Right lobe of liver (tissue), 6 donors: ENCODE data around the gene NFAT5. TPM values are rescaled to one million over a fixed set of nuclear protein-coding genes. Genes with fewer than 3 reads are reported as not detected.

Experiments
- ATAC-seq, 4 donors: fragments of 200-7000 bp; cut with Tn5 transposase; one replicate each; pipeline ENCODE4 v1.9.1; 2020; ENCODE audit warnings: mild to moderate bottlenecking in 4 of 4, moderate library complexity in 4 of 4
- DNase-seq, 3 donors: peaks; one replicate each; pipeline ENCODE4 v3.0.0-alpha.2; 2020
- H3K27ac ChIP-seq, 3 donors: fragments of 200-600 bp; one replicate each; pipeline ENCODE4 v1.8.0; 2022
- H3K27me3 ChIP-seq, 2 donors: fragments of 200-600 bp; one replicate each; pipeline ENCODE4 v1.8.0; 2022
- H3K36me3 ChIP-seq, 4 donors: fragments of 200-600 bp; sonication (generic) in 1 of 4; one replicate each; pipeline versions ENCODE4 v1.5.1 to v1.8.0; 2017 to 2022; ENCODE audit warnings: control low read depth in 1 of 4
- H3K4me1 ChIP-seq, 4 donors: fragments of 200-600 bp; sonication (generic) in 1 of 4; one replicate each; pipeline versions ENCODE4 v1.5.1 to v1.8.0; 2017 to 2022; ENCODE audit warnings: control low read depth in 1 of 4
- H3K4me3 ChIP-seq, 3 donors: fragments of 200-600 bp; one replicate each; pipeline ENCODE4 v1.8.0; 2022
- H3K9me3 ChIP-seq, 4 donors: fragments of 200-600 bp; sonication (generic) in 1 of 4; one replicate each; pipeline versions ENCODE4 v1.5.1 to v1.8.0; 2017 to 2022; ENCODE audit warnings: control low read depth in 1 of 4
- CTCF ChIP-seq, 4 donors: fragments of 200-600 bp in 3 of 4; fragments of 450-650 bp in 1 of 4; IDR thresholded peaks; one replicate each; pipeline versions ENCODE4 v1.5.1 to v1.8.0; 2016 to 2022; ENCODE audit warnings: antibody characterized with exemption in 4 of 4, mild to moderate bottlenecking in 2 of 4
- POLR2A ChIP-seq: fragments of 450-650 bp; IDR thresholded peaks from one replicate; pipeline ENCODE4 v1.6.1; 2017; ENCODE audit warnings: antibody characterized with exemption, mild to moderate bottlenecking
- WGBS: methylation state at CpG from one replicate; pipeline ENCODE4 v1.1.6; 2018; ENCODE audit warnings: low coverage, low lambda C conversion rate; ENCODE audit not compliant: insufficient coverage; ENCODE audit errors: missing lambda C conversion rate; 5-methylcytosine and 5-hydroxymethylcytosine counted together
- intact Hi-C, 2 donors: fragments of 100-400 bp; cut with DNase I; formaldehyde crosslinking; loops; one replicate each; pipeline versions ENCODE4 v1.11.2 to v1.14.1; 2022
- total RNA-seq, 6 experiments: library from RNA; depleted of rRNA in 2 of 6; stranded (reverse); fragments of >200 nt in 2 of 6; fragmentation: NEBNext Ultra II Directional in 3 of 6; extraction: Animal tissue kit (Norgen Biotek cat#: 25700) in 3 of 6; gene quantifications; one replicate each; pipeline versions ENCODE4 v1.1.0 to v1.2.4, GENCODE V29; 2016 to 2023
- donor health status: DM: no; HTN: yes; CAD: no.
- donor health status: DM: no; HTN: no; CAD: no.
- donor health status: DM: no; HTN: no; CAD: no.
- donor health status: DM: no; HTN: yes; CAD: no.
- donor health status: DM: no; HTN: yes; CAD: no.

The NFAT5 gene
- total RNA-seq, 6 experiments from 2014 or later, result 10.3 to 19.6 (median 14.8) TPM

- 85% methylated on average over 2 of the region's 4 CpGs for WGBS
- Histone ChIP-seq H3K27ac (no peak overlapping the region), H3K9me3 (no peaks in the 10 kb centered on the region), H3K4me3 (no peak overlapping the region), H3K27me3 (no peaks in the 10 kb centered on the region), H3K36me3 (peaks cover 0 to 70% (median 33%) of the 10 kb centered on the region in 4 donors), H3K4me1 (no peaks in the 10 kb centered on the region)
- DNase-seq, result no peak
- no peak for TF ChIP-seq CTCF (IDR thresholded peaks at IDR 0.05)
- TF ChIP-seq POLR2A, result no peak
- intact Hi-C loops, result no loop called here
- ATAC-seq, result no peak
These were observed 126.5 kb downstream of the NFAT5 start for GRCh38 chr16:69691980-69692911.

GRCh38 chr16:69693916-69694315, 128.2 kb downstream of the NFAT5 start:
- no peaks in the 10 kb centered on the region for H3K9me3 ChIP-seq
- DNase-seq, result no peak
- no peaks in the 10 kb centered on the region for H3K4me1 ChIP-seq
- no peak overlapping the region for H3K27ac ChIP-seq
- no peak for TF ChIP-seq POLR2A
- TF ChIP-seq CTCF (IDR thresholded peaks at IDR 0.05), result no peak
- intact Hi-C loops, result no loop called here
- 92% methylated on average over 2 of the region's 2 CpGs for WGBS
- no peaks in the 10 kb centered on the region for H3K27me3 ChIP-seq
- no peak overlapping the region for H3K4me3 ChIP-seq
- H3K36me3 ChIP-seq, result peaks cover 0 to 76% (median 33%) of the 10 kb centered on the region in 4 donors
- ATAC-seq, result no peak

- 97% methylated on average over 3 of the region's 3 CpGs for WGBS
- DNase-seq, result no peak
- TF ChIP-seq POLR2A, result no peak
- Histone ChIP-seq H3K27me3 (no peaks in the 10 kb centered on the region), H3K36me3 (peaks cover 0 to 50% (median 22%) of the 10 kb centered on the region in 4 donors), H3K9me3 (no peaks in the 10 kb centered on the region), H3K4me1 (no peaks in the 10 kb centered on the region), H3K4me3 (no peak overlapping the region), H3K27ac (no peak overlapping the region)
- no peak for ATAC-seq
- intact Hi-C loops, result no loop called here
These were observed 132.6 kb downstream of the NFAT5 start for GRCh38 chr16:69698404-69698803.

- DNase-seq, result no peak
- H3K27ac ChIP-seq, result no peak overlapping the region
- peaks cover 0 to 39% (median 13%) of the 10 kb centered on the region in 4 donors for H3K36me3 ChIP-seq
- no peaks in the 10 kb centered on the region for H3K4me1 ChIP-seq
- no peak overlapping the region for H3K4me3 ChIP-seq
- intact Hi-C loops, result no loop called here
- TF ChIP-seq CTCF (IDR thresholded peaks at IDR 0.05) (no peak), POLR2A (no peak)
- WGBS, result 100% methylated on average over 1 of the region's 1 CpG
- H3K9me3 ChIP-seq, result no peaks in the 10 kb centered on the region
- ATAC-seq, result no peak
- H3K27me3 ChIP-seq, result no peaks in the 10 kb centered on the region
These were observed 134.1 kb downstream of the NFAT5 start for GRCh38 chr16:69699915-69700314.

GRCh38 chr16:69701452-69701851, 135.7 kb downstream of the NFAT5 start:
- DNase-seq (no peak), ATAC-seq (no peak)
- TF ChIP-seq POLR2A, result no peak
- TF ChIP-seq CTCF (IDR thresholded peaks at IDR 0.05), result no peak
- peaks cover 0 to 26% (median 4%) of the 10 kb centered on the region in 4 donors for H3K36me3 ChIP-seq
- no peaks in the 10 kb centered on the region for H3K9me3 ChIP-seq
- H3K4me1 ChIP-seq, result peaks cover 0 to 3% (median 0%) of the 10 kb centered on the region in 4 donors
- intact Hi-C loops, result no loop called here
- no peaks in the 10 kb centered on the region for H3K27me3 ChIP-seq
- H3K4me3 ChIP-seq, result no peak overlapping the region
- H3K27ac ChIP-seq, result no peak overlapping the region
